OCI-LY7 (cell line): Measurements from ENCODE around the gene CERS3. TPM values are rescaled to one million over a fixed set of nuclear protein-coding genes. Genes with fewer than 3 reads are reported as not detected.
A peak's percentile ranks its signal among the peaks of the same experiment; 100 is the strongest.

Experiments used
- BruUV-seq: library from RNA; stranded (reverse); fragments of 400-500 nt; replicated peaks from 2 replicates; lab custom pipeline; 2021; lab: Mats Ljungman, UMichigan
- CTCF ChIA-PET: fragments of 300-600 bp; sonication (Branson Sonifier 250); formaldehyde crosslinking; loops from one replicate; lab custom pipeline; 2022; ENCODE audit warnings: antibody characterized with exemption; ENCODE audit not compliant: unreplicated experiment; lab: Charles Lee
- POLR2A ChIA-PET: fragments of 300-600 bp; sonication (Branson Sonifier 250); formaldehyde crosslinking; loops from one replicate; lab custom pipeline; 2022; ENCODE audit warnings: antibody characterized with exemption; lab: Charles Lee
- DNase-seq: peaks from one replicate; pipeline ENCODE4 v3.0.0-alpha.2; 2015; ENCODE audit warnings: low spot score
- H2AFZ ChIP-seq: fragments of 200-600 bp; sonication (generic), shearing (Covaris generic); 2 replicates; pipeline ENCODE4 v1.6.1; 2014; ENCODE audit warnings: mild to moderate bottlenecking, antibody characterized with exemption, low read length, moderate library complexity
- H3K27ac ChIP-seq: fragments of 200-600 bp; sonication (generic); 2 replicates; pipeline ENCODE4 v1.5.1; 2014; ENCODE audit warnings: mixed run types, low read depth, mild to moderate bottlenecking, moderate library complexity, low read length, inconsistent platforms; ENCODE audit not compliant: poor library complexity, severe bottlenecking
- H3K36me3 ChIP-seq: fragments of 200-600 bp; sonication (generic); 2 replicates; pipeline ENCODE4 v1.6.1; 2014; ENCODE audit warnings: mild to moderate bottlenecking, antibody characterized with exemption, low read length, moderate library complexity, mixed read lengths; ENCODE audit not compliant: insufficient read depth
- H3K4me1 ChIP-seq: fragments of 200-600 bp; sonication (generic); 2 replicates; pipeline ENCODE4 v1.5.1; 2014; ENCODE audit warnings: mild to moderate bottlenecking, low read length; ENCODE audit not compliant: insufficient read depth, poor library complexity, severe bottlenecking
- H3K4me2 ChIP-seq: fragments of 200-600 bp; sonication (generic); 2 replicates; pipeline ENCODE4 v1.6.1; 2014; ENCODE audit warnings: mild to moderate bottlenecking, low read length
- H3K4me3 ChIP-seq: fragments of 200-600 bp; sonication (generic); 2 replicates; pipeline ENCODE4 v1.5.1; 2014; ENCODE audit warnings: mild to moderate bottlenecking, low read depth, low read length; ENCODE audit not compliant: poor library complexity, severe bottlenecking
- H3K79me2 ChIP-seq: fragments of 200-600 bp; sonication (generic); 2 replicates; pipeline ENCODE4 v1.6.1; 2016; ENCODE audit warnings: low read depth, mild to moderate bottlenecking, low read length, moderate library complexity, mixed read lengths; ENCODE audit not compliant: insufficient read depth
- H3K9me2 ChIP-seq: fragments of 200-600 bp; sonication (generic); 2 replicates; pipeline ENCODE4 v1.6.1; 2016; ENCODE audit warnings: mild to moderate bottlenecking, low read length, mixed read lengths; ENCODE audit not compliant: insufficient read depth
- H3K9me3 ChIP-seq: fragments of 200-600 bp; sonication (generic); 2 replicates; pipeline ENCODE4 v1.6.1; 2014; ENCODE audit warnings: mild to moderate bottlenecking, mixed run types, low read length, mixed read lengths
- H4K20me1 ChIP-seq: fragments of 200-600 bp; sonication (generic); 2 replicates; pipeline ENCODE4 v1.6.1; 2014; ENCODE audit warnings: mild to moderate bottlenecking, antibody characterized with exemption, low read length, moderate library complexity, mixed read lengths; ENCODE audit not compliant: insufficient read depth
- EZH2phosphoT487 ChIP-seq: fragments of 200-600 bp; sonication (generic); IDR thresholded peaks from 2 replicates; pipeline ENCODE4 v1.6.1; 2018; ENCODE audit warnings: low read depth, borderline replicate concordance, mild to moderate bottlenecking, mixed run types, antibody characterized with exemption, low read length, moderate library complexity, mixed read lengths
- intact Hi-C: fragments of 100-400 bp; cut with micrococcal nuclease; formaldehyde crosslinking; loops from one replicate; pipeline ENCODE4 v1.10.0; 2022; ENCODE audit not compliant: unreplicated experiment
- total RNA-seq, 2 experiments: library from RNA; depleted of rRNA in 1 of 2; stranded (reverse); fragments of >200 nt in 1 of 2; shearing (Covaris generic) in 1 of 2; gene quantifications; 2 replicates each; pipeline ENCODE4 v1.2.3, GENCODE V29; 2014 to 2022
- TF ChIP-seq, protein P1 (sequence below): fragments of 200-600 bp; sonication (generic); conservative IDR thresholded peaks from 2 replicates; pipeline ENCODE4 v1.5.1; 2014; ENCODE audit warnings: mild to moderate bottlenecking, antibody characterized with exemption, low read length, moderate library complexity, mixed read lengths

CERS3 gene
- total RNA-seq, 2 experiments from 2014 or later: 0.88 TPM; not detected in 1

DNA sequence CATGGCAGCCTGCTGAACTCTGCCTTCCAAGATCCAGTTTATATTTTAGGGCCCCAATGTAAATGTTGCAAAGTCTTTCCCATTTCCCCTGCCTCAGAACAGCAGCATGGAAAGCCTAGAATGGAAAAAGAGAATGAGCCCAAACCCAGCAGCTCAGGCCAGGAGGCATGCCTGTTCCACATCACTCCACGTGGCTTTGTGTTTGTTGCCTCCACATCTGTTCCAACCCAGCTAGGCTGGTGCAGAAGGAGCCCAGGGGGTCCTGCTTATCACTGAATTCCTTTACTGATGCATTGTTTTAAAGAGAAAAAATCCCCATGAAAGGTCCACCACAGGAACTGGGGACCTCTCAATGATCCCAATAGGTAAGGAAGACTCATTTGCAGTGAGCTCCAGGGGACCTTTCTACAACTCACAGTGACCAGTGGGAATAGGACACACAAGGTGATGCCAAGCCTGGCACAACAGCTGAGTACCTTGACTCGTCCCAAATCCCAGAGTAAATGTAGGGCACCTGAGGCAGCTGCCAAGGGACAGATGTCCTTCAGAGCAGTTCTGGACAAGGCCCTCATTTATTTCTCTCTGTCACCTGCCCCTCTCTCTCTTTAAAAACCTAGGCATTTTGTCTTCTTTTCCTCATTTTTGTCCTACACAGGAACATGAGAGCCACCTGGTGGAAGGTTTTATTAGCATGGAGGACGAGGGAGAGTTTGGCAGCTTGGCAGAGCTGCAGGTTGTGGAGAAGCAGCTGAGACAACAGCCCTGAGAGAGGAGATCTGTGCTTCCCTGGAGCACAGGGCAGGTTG, 145.2 kb downstream of the CERS3 start:
- no peaks in the 10 kb centered on the region for H3K9me2 ChIP-seq
- H2AFZ ChIP-seq: no peak overlapping the region
- H3K9me3 ChIP-seq: no peaks in the 10 kb centered on the region
- H3K27ac ChIP-seq: no peak overlapping the region
- no peak overlapping the region for H3K4me3 ChIP-seq
- ChIA-PET CTCF (no interaction called here), POLR2A (no interaction called here)
- no peaks in the 10 kb centered on the region for H4K20me1 ChIP-seq
- no peaks in the 10 kb centered on the region for H3K79me2 ChIP-seq
- BruUV-seq: no TSS peak
- no peaks in the 10 kb centered on the region for H3K36me3 ChIP-seq
- no peaks in the 10 kb centered on the region for H3K4me1 ChIP-seq
- no peak overlapping the region for H3K4me2 ChIP-seq
- peak; percentile 17 for DNase-seq
- intact Hi-C loops: no loop called here
- TF ChIP-seq, protein P1, sequence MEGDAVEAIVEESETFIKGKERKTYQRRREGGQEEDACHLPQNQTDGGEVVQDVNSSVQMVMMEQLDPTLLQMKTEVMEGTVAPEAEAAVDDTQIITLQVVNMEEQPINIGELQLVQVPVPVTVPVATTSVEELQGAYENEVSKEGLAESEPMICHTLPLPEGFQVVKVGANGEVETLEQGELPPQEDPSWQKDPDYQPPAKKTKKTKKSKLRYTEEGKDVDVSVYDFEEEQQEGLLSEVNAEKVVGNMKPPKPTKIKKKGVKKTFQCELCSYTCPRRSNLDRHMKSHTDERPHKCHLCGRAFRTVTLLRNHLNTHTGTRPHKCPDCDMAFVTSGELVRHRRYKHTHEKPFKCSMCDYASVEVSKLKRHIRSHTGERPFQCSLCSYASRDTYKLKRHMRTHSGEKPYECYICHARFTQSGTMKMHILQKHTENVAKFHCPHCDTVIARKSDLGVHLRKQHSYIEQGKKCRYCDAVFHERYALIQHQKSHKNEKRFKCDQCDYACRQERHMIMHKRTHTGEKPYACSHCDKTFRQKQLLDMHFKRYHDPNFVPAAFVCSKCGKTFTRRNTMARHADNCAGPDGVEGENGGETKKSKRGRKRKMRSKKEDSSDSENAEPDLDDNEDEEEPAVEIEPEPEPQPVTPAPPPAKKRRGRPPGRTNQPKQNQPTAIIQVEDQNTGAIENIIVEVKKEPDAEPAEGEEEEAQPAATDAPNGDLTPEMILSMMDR: peak; percentile 66
- no peak for TF ChIP-seq EZH2phosphoT487

DNA sequence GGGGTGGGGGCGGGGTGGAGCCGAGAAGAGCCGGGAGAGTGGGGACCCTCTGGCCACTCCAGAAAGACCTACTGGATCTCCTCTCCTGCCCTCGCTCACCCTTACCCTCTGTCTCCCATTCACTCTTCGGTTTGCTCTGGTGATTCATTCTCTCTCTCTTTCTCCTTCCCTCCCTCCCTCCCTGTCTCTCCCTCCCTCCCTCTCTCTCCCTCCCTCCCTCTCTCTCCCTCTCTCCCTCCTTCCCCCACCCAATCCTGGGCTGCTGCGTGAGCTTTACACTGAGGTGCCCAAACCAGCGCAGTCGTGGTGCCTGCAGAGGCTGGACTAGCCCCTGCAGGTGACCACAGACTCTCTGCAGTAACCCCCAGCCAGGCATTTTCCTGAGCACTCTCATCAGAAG, 154.8 kb downstream of the CERS3 start:
- Histone ChIP-seq H2AFZ (no peak overlapping the region), H3K4me1 (no peaks in the 10 kb centered on the region), H3K9me2 (no peaks in the 10 kb centered on the region), H3K4me3 (no peak overlapping the region), H3K79me2 (no peaks in the 10 kb centered on the region), H3K9me3 (no peaks in the 10 kb centered on the region), H4K20me1 (no peaks in the 10 kb centered on the region), H3K36me3 (no peaks in the 10 kb centered on the region), H3K27ac (no peak overlapping the region), H3K4me2 (no peak overlapping the region)
- POLR2A ChIA-PET: no interaction called here
- intact Hi-C loops: no loop called here
- CTCF ChIA-PET: no interaction called here
- no peak for DNase-seq
- no TSS peak for BruUV-seq
- TF ChIP-seq EZH2phosphoT487: no peak
- TF ChIP-seq, protein P1: no peak
